DOHH2 (cell line): ENCODE data around the gene PRKCSH.
"Not testable (repeated sequence)": the region's sequence is repeated elsewhere in the genome, so short reads cannot be mapped to it uniquely, and the experiment has no call there.

ENCODE experiments used
- H3F3A ChIP-seq: fragments of 200-600 bp; sonication (generic), shearing (Covaris generic); 2 replicates; pipeline ENCODE4 v1.6.0; 2016; ENCODE audit warnings: antibody characterized with exemption, mild to moderate bottlenecking; ENCODE audit not compliant: control insufficient read depth, insufficient read depth
- H3K27ac ChIP-seq: fragments of 200-600 bp; sonication (generic); 2 replicates; pipeline ENCODE4 v1.5.1; 2014; ENCODE audit warnings: low read depth, mild to moderate bottlenecking, low read length, moderate library complexity
- H3K27me3 ChIP-seq: fragments of 200-600 bp; sonication (generic); 2 replicates; pipeline ENCODE4 v1.6.1; 2014; ENCODE audit warnings: mild to moderate bottlenecking, low read length, mixed read lengths; ENCODE audit not compliant: control insufficient read depth
- H3K36me3 ChIP-seq: fragments of 200-600 bp; sonication (generic); 2 replicates; pipeline ENCODE4 v1.6.1; 2014; ENCODE audit warnings: mild to moderate bottlenecking, low read length, moderate library complexity, mixed read lengths; ENCODE audit not compliant: control insufficient read depth
- H3K4me1 ChIP-seq: fragments of 200-600 bp; sonication (generic); 2 replicates; pipeline ENCODE4 v1.6.1; 2014; ENCODE audit warnings: mild to moderate bottlenecking, low read length, mixed read lengths; ENCODE audit not compliant: control insufficient read depth
- H3K4me2 ChIP-seq: fragments of 200-600 bp; sonication (generic); 2 replicates; pipeline ENCODE4 v1.6.0; 2014; ENCODE audit warnings: mild to moderate bottlenecking, low read length, moderate library complexity
- H3K4me3 ChIP-seq: fragments of 200-600 bp; sonication (generic); 2 replicates; pipeline ENCODE4 v1.5.1; 2014; ENCODE audit warnings: mild to moderate bottlenecking, low read length, mixed read lengths
- H3K79me2 ChIP-seq: fragments of 200-600 bp; sonication (generic); 2 replicates; pipeline ENCODE4 v1.6.1; 2014; ENCODE audit warnings: mild to moderate bottlenecking, low read length, mixed read lengths; ENCODE audit not compliant: control insufficient read depth
- H3K9me2 ChIP-seq: fragments of 200-600 bp; sonication (generic); replicated peaks from 2 replicates; pipeline ENCODE4 v1.6.1; 2014; ENCODE audit warnings: mild to moderate bottlenecking, low read length, mixed read lengths; ENCODE audit not compliant: control insufficient read depth
- H3K9me3 ChIP-seq: fragments of 200-600 bp; sonication (generic); 2 replicates; pipeline ENCODE4 v1.6.1; 2014; ENCODE audit warnings: antibody characterized with exemption, low read length, mixed read lengths; ENCODE audit not compliant: control insufficient read depth, insufficient read depth
- H4K20me1 ChIP-seq: fragments of 200-600 bp; sonication (generic); 2 replicates; pipeline ENCODE4 v1.6.0; 2014; ENCODE audit warnings: low read depth, mild to moderate bottlenecking, antibody characterized with exemption, low read length, moderate library complexity; ENCODE audit not compliant: control insufficient read depth, insufficient read depth
- CTCF ChIP-seq: fragments of 200-600 bp; sonication (generic); IDR thresholded peaks from one replicate; pipeline ENCODE4 v1.5.1; 2014; ENCODE audit warnings: antibody characterized with exemption, mild to moderate bottlenecking, low read depth, low read length; ENCODE audit not compliant: poor library complexity, severe bottlenecking
- EZH2phosphoT487 ChIP-seq: fragments of 200-600 bp; sonication (generic); IDR thresholded peaks from 2 replicates; pipeline ENCODE4 v1.6.1; 2017; ENCODE audit warnings: borderline replicate concordance, mild to moderate bottlenecking, antibody characterized with exemption, low read length, moderate library complexity, mixed read lengths

PRKCSH gene

GRCh38 chr19:11452620-11453310, 17.3 kb downstream of the PRKCSH start:
- no peaks in the 10 kb centered on the region for H3K9me3 ChIP-seq
- H3K27ac ChIP-seq: no peak overlapping the region
- H3K4me1 ChIP-seq: peaks cover 9% of the 10 kb centered on the region
- TF ChIP-seq CTCF: peak; percentile 42
- TF ChIP-seq EZH2phosphoT487: no peak
- H3K9me2 ChIP-seq: no peaks in the 10 kb centered on the region
- no peaks in the 10 kb centered on the region for H4K20me1 ChIP-seq
- no peaks in the 10 kb centered on the region for H3K79me2 ChIP-seq
- H3K4me2 ChIP-seq: no peak overlapping the region
- peaks cover 6% of the 10 kb centered on the region for H3F3A ChIP-seq
- peaks cover 25% of the 10 kb centered on the region for H3K36me3 ChIP-seq
- H3K27me3 ChIP-seq: no peaks in the 10 kb centered on the region
- no peak overlapping the region for H3K4me3 ChIP-seq

- no peaks in the 10 kb centered on the region for H3K9me3 ChIP-seq
- H3K27ac ChIP-seq: no peak overlapping the region
- TF ChIP-seq CTCF: peak; percentile 79
- TF ChIP-seq EZH2phosphoT487: no peak
- H3K79me2 ChIP-seq: no peaks in the 10 kb centered on the region
- H3K4me2 ChIP-seq: no peak overlapping the region
- peaks cover 9% of the 10 kb centered on the region for H3K4me1 ChIP-seq
- H3K36me3 ChIP-seq: peaks cover 16% of the 10 kb centered on the region
- H3K4me3 ChIP-seq: no peak overlapping the region
- H3K27me3 ChIP-seq: no peaks in the 10 kb centered on the region
- H3F3A ChIP-seq: peaks cover 6% of the 10 kb centered on the region
- H3K9me2 ChIP-seq: no peaks in the 10 kb centered on the region
- no peaks in the 10 kb centered on the region for H4K20me1 ChIP-seq
These were observed 18.3 kb downstream of the PRKCSH start for GRCh38 chr19:11453468-11454341.

GRCh38 chr19:11455233-11455554, 19.8 kb downstream of the PRKCSH start:
- H3K9me2 ChIP-seq, H3F3A ChIP-seq, H3K27ac ChIP-seq, H3K4me2 ChIP-seq, H4K20me1 ChIP-seq, H3K4me1 ChIP-seq, H3K4me3 ChIP-seq, H3K9me3 ChIP-seq, H3K79me2 ChIP-seq, H3K36me3 ChIP-seq, H3K27me3 ChIP-seq: not testable (repeated sequence)

GRCh38 chr19:11456659-11457058, 21.2 kb downstream of the PRKCSH start:
- Histone ChIP-seq H3K27me3 (no peaks in the 10 kb centered on the region), H3K4me1 (peaks cover 8% of the 10 kb centered on the region), H3K9me3 (no peaks in the 10 kb centered on the region), H4K20me1 (no peaks in the 10 kb centered on the region), H3K4me2 (no peak overlapping the region), H3F3A (peaks cover 6% of the 10 kb centered on the region; the same call in 1 of the 2 replicates), H3K9me2 (no peaks in the 10 kb centered on the region), H3K4me3 (no peak overlapping the region), H3K36me3 (no peaks in the 10 kb centered on the region), H3K79me2 (no peaks in the 10 kb centered on the region), H3K27ac (no peak overlapping the region)
- TF ChIP-seq CTCF (no peak), EZH2phosphoT487 (no peak)
